Uterus (tissue), 4 donors: ENCODE results near the gene RNASET2. TPM values are rescaled to one million over a fixed set of nuclear protein-coding genes. Genes with fewer than 3 reads are reported as not detected.

Source experiments
- DNase-seq, 2 donors: peaks; one replicate each; pipeline ENCODE4 v3.0.0-alpha.2; 2019 to 2020
- H3K27ac ChIP-seq, 2 donors: fragments of 200-600 bp; sonication (generic); 1 replicate in 1 of 2; 2 replicates in 1 of 2; pipeline ENCODE4 v1.5.1; 2016 to 2018
- H3K27me3 ChIP-seq, 2 donors: fragments of 200-600 bp; sonication (generic); one replicate each; pipeline ENCODE4 v1.5.1; 2018 to 2019; ENCODE audit warnings: control low read depth in 1 of 2
- H3K36me3 ChIP-seq, 2 donors: fragments of 200-600 bp; sonication (generic); one replicate each; pipeline ENCODE4 v1.5.1; 2019; ENCODE audit warnings: control low read depth in 1 of 2
- H3K4me1 ChIP-seq, 2 donors: fragments of 200-600 bp; sonication (generic); one replicate each; pipeline ENCODE4 v1.5.1; 2018 to 2019; ENCODE audit warnings: control low read depth in 1 of 2
- H3K4me3 ChIP-seq, 2 donors: fragments of 200-600 bp; sonication (generic); 1 replicate in 1 of 2; 2 replicates in 1 of 2; pipeline ENCODE4 v1.5.1; 2018 to 2019; ENCODE audit warnings: mild to moderate bottlenecking in 1 of 2
- H3K9me3 ChIP-seq, 2 donors: fragments of 200-600 bp; sonication (generic); one replicate each; pipeline ENCODE4 v1.5.1; 2019; ENCODE audit warnings: control low read depth in 1 of 2
- POLR2A ChIP-seq, 2 donors: fragments of 450-650 bp; IDR thresholded peaks; one replicate each; pipeline ENCODE4 v1.6.1; 2016; ENCODE audit warnings: antibody characterized with exemption in 2 of 2, mild to moderate bottlenecking in 1 of 2, moderate library complexity in 1 of 2
- intact Hi-C: fragments of 100-400 bp; cut with DNase I; formaldehyde crosslinking; loops from one replicate; pipeline ENCODE4 v1.15.1; 2023; ENCODE audit warnings: low total_unique reads
- total RNA-seq, 4 donors: library from RNA; depleted of rRNA in 3 of 4; stranded (reverse); fragments of >200 nt in 3 of 4; gene quantifications; one replicate each; pipeline versions ENCODE4 v1.1.0 to v1.2.4, GENCODE V29; 2014 to 2023
- TF ChIP-seq, protein P1 (sequence below), 4 experiments: fragments of 200-600 bp in 2 of 4; fragments of 450-650 bp in 2 of 4; sonication (generic) in 2 of 4; IDR thresholded peaks; one replicate each; pipeline ENCODE4 v1.5.1; 2016 to 2019; ENCODE audit warnings: antibody characterized with exemption in 4 of 4, mild to moderate bottlenecking in 2 of 4, moderate library complexity in 1 of 4
- donor health status: DM: yes; HTN: yes; CAD: no.

Gene RNASET2
- total RNA-seq, 4 donors from 2014 or later, result 22.0 to 184 (median 30.3) TPM

DNA sequence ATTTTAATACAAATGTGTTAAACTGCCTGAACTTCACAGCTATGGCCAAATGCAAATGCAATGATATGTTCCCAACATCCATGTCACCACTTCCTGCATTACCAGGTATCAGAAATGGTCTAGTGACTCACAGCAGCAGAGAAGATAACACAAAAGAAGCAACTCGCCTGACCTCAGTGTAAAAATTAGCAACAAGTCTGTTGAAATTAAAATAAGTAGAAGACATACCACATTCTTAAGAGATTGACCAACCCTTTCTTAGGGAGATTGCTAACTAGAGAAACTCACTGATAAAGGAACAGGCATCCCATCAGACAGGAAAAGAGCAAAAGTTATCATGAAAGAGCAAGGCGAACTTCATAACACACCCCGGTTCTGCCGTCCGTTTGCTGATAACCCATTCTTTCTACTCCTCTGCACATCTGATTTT is 45.1 kb downstream of the RNASET2 start:
- H3K36me3 ChIP-seq, result no peaks in the 10 kb centered on the region
- no peak overlapping the region for H3K4me3 ChIP-seq
- H3K27me3 ChIP-seq, result no peaks in the 10 kb centered on the region
- DNase-seq, result no peak
- H3K4me1 ChIP-seq, result no peaks in the 10 kb centered on the region
- TF ChIP-seq, protein P1, sequence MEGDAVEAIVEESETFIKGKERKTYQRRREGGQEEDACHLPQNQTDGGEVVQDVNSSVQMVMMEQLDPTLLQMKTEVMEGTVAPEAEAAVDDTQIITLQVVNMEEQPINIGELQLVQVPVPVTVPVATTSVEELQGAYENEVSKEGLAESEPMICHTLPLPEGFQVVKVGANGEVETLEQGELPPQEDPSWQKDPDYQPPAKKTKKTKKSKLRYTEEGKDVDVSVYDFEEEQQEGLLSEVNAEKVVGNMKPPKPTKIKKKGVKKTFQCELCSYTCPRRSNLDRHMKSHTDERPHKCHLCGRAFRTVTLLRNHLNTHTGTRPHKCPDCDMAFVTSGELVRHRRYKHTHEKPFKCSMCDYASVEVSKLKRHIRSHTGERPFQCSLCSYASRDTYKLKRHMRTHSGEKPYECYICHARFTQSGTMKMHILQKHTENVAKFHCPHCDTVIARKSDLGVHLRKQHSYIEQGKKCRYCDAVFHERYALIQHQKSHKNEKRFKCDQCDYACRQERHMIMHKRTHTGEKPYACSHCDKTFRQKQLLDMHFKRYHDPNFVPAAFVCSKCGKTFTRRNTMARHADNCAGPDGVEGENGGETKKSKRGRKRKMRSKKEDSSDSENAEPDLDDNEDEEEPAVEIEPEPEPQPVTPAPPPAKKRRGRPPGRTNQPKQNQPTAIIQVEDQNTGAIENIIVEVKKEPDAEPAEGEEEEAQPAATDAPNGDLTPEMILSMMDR (IDR thresholded peaks at IDR 0.05), result no peak
- TF ChIP-seq POLR2A (IDR thresholded peaks at IDR 0.05), result no peak
- intact Hi-C loops, result no loop called here
- H3K27ac ChIP-seq, result no peak overlapping the region
- H3K9me3 ChIP-seq, result peaks cover 0 to 3% of the 10 kb centered on the region in 2 donors

- H3K4me3 ChIP-seq, result no peak overlapping the region
- no peak overlapping the region for H3K27ac ChIP-seq
- no peaks in the 10 kb centered on the region for H3K9me3 ChIP-seq
- no peaks in the 10 kb centered on the region for H3K4me1 ChIP-seq
- intact Hi-C loops, result no loop called here
- no peaks in the 10 kb centered on the region for H3K27me3 ChIP-seq
- H3K36me3 ChIP-seq, result no peaks in the 10 kb centered on the region
- DNase-seq, result no peak
- no peak for TF ChIP-seq POLR2A (IDR thresholded peaks at IDR 0.05)
- TF ChIP-seq, protein P1 (IDR thresholded peaks at IDR 0.05), result no peak
These were observed 45.7 kb downstream of the RNASET2 start for GRCh38 chr6:166910601-166911000.

GRCh38 chr6:166908811-166909210 is 47.5 kb downstream of the RNASET2 start:
- no peak for DNase-seq
- TF ChIP-seq, protein P1 (IDR thresholded peaks at IDR 0.05), result no peak
- TF ChIP-seq POLR2A (IDR thresholded peaks at IDR 0.05), result no peak
- H3K27ac ChIP-seq, result no peak overlapping the region
- intact Hi-C loops, result no loop called here
- H3K27me3 ChIP-seq, result no peaks in the 10 kb centered on the region
- no peak overlapping the region for H3K4me3 ChIP-seq
- no peaks in the 10 kb centered on the region for H3K36me3 ChIP-seq
- no peaks in the 10 kb centered on the region for H3K9me3 ChIP-seq
- no peaks in the 10 kb centered on the region for H3K4me1 ChIP-seq

- TF ChIP-seq, protein P1 (IDR thresholded peaks at IDR 0.05), result no peak
- no peak for TF ChIP-seq POLR2A (IDR thresholded peaks at IDR 0.05)
- Histone ChIP-seq H3K4me1 (no peaks in the 10 kb centered on the region), H3K36me3 (no peaks in the 10 kb centered on the region), H3K4me3 (no peak overlapping the region), H3K9me3 (no peaks in the 10 kb centered on the region), H3K27ac (no peak overlapping the region), H3K27me3 (no peaks in the 10 kb centered on the region)
- DNase-seq, result no peak
- intact Hi-C loops, result no loop called here
These were observed 48.2 kb downstream of the RNASET2 start for GRCh38 chr6:166907871-166908806.

- intact Hi-C loops, result no loop called here
- DNase-seq, result no peak
- Histone ChIP-seq H3K27ac (no peak overlapping the region), H3K27me3 (no peaks in the 10 kb centered on the region), H3K4me3 (no peak overlapping the region), H3K36me3 (no peaks in the 10 kb centered on the region), H3K4me1 (no peaks in the 10 kb centered on the region), H3K9me3 (no peaks in the 10 kb centered on the region)
- TF ChIP-seq, protein P1 (IDR thresholded peaks at IDR 0.05), result no peak
These were observed 48.9 kb downstream of the RNASET2 start for GRCh38 chr6:166907373-166907841.
